HG03025 (cell line): ENCODE results near the gene GSKIP.
"Not testable (repeated sequence)": the region's sequence is repeated elsewhere in the genome, so short reads cannot be mapped to it uniquely, and the experiment has no call there.

Source experiments
- ATAC-seq: cut with Tn5 transposase; IDR thresholded peaks from one replicate; pipeline ENCODE4 v1.9.1; 2021; ENCODE audit warnings: mild to moderate bottlenecking, moderate library complexity; ENCODE audit not compliant: unreplicated experiment, low FRiP score

GSKIP gene

GRCh38 chr14:96362965-96363750, at the start of gene GSKIP, which contains the start of gene ATG2B:
TSS of gene GSKIP (plus strand) at chr14:96363526. CDS start at chr14:96382248, 18,722 bp downstream.
TSS of gene ATG2B (minus strand) at chr14:96363341. CDS start at chr14:96362976, 365 bp downstream.
- peak; percentile 68 for ATAC-seq

GRCh38 chr14:96316087-96316486, 47.2 kb upstream of the GSKIP start:
- no peak for ATAC-seq

- ATAC-seq, result no peak
These were observed 44.5 kb upstream of the GSKIP start for GRCh38 chr14:96318836-96319235.

- no peak for ATAC-seq
These were observed 42.7 kb upstream of the GSKIP start for GRCh38 chr14:96320605-96321004.

GRCh38 chr14:96324219-96324618, 39.1 kb upstream of the GSKIP start:
- ATAC-seq, result no peak

GRCh38 chr14:96338551-96338950, 24.8 kb upstream of the GSKIP start:
- no peak for ATAC-seq

GRCh38 chr14:96341323-96341722, 22.0 kb upstream of the GSKIP start:
- ATAC-seq, result no peak

GRCh38 chr14:96345669-96346068, 17.7 kb upstream of the GSKIP start:
- no peak for ATAC-seq

GRCh38 chr14:96347957-96348356, 15.4 kb upstream of the GSKIP start:
- not testable (repeated sequence) for ATAC-seq

- no peak for ATAC-seq
These were observed 13.8 kb upstream of the GSKIP start for GRCh38 chr14:96349286-96350075.

- no peak for ATAC-seq
These were observed 11.3 kb upstream of the GSKIP start for GRCh38 chr14:96351986-96352385.

GRCh38 chr14:96352708-96353107, 10.6 kb upstream of the GSKIP start:
- ATAC-seq, result no peak

- ATAC-seq, result no peak
These were observed 9.1 kb upstream of the GSKIP start for GRCh38 chr14:96354246-96354645.

- ATAC-seq, result no peak
These were observed 6.1 kb upstream of the GSKIP start for GRCh38 chr14:96357216-96357615.

GRCh38 chr14:96359959-96360358, 3.4 kb upstream of the GSKIP start:
- no peak for ATAC-seq

- ATAC-seq, result peak; percentile 9
These were observed 1.0 kb upstream of the GSKIP start for GRCh38 chr14:96362071-96362964.

- peak; percentile 22 for ATAC-seq
These were observed 518 bp downstream of the GSKIP start for GRCh38 chr14:96363751-96364336.

- ATAC-seq, result no peak
These were observed 1.6 kb downstream of the GSKIP start for GRCh38 chr14:96364962-96365361.

- ATAC-seq, result no peak
These were observed 5.2 kb downstream of the GSKIP start for GRCh38 chr14:96368534-96368933.

- no peak for ATAC-seq
These were observed 7.2 kb downstream of the GSKIP start for GRCh38 chr14:96370528-96370927.
